IMR-90 (cell line): ENCODE measurements around the gene MRPS18A. TPM values are rescaled to one million over a fixed set of nuclear protein-coding genes. Genes with fewer than 3 reads are reported as not detected.
A peak's percentile ranks its signal among the peaks of the same experiment; 100 is the strongest.

Source experiments
- ATAC-seq: fragments of 200-7000 bp; cut with Tn5 transposase; 2 replicates; pipeline ENCODE4 v1.9.1; 2020; ENCODE audit warnings: low read depth, mild to moderate bottlenecking, moderate library complexity
- BruUV-seq: library from RNA; stranded (reverse); fragments of 400-500 nt; replicated peaks from 2 replicates; lab custom pipeline; 2021; lab: Mats Ljungman, UMichigan
- CTCF ChIA-PET: fragments of 300-600 bp; formaldehyde crosslinking; extraction: SDS; loops from one replicate; lab custom pipeline; 2021; ENCODE audit warnings: antibody characterized with exemption; lab: Yijun Ruan, JAX
- POLR2A ChIA-PET: fragments of 300-600 bp; sonication (Branson Sonifier 250); formaldehyde crosslinking; loops from one replicate; lab custom pipeline; 2022; ENCODE audit warnings: antibody characterized with exemption; ENCODE audit not compliant: unreplicated experiment; lab: Charles Lee
- DNase-seq: peaks from one replicate; pipeline ENCODE4 v3.0.0; 2013
- H2AFZ ChIP-seq: replicated peaks from 2 replicates; pipeline ENCODE3; 2013; ENCODE audit warnings: low read length, mild to moderate bottlenecking; ENCODE audit not compliant: poor library complexity
- H2AK5ac ChIP-seq: 2 replicates; pipeline ENCODE4 v1.6.1; 2013; ENCODE audit warnings: low read depth, low read length, inconsistent platforms
- H2AK9ac ChIP-seq: replicated peaks from 2 replicates; pipeline ENCODE3; 2013; ENCODE audit warnings: mild to moderate bottlenecking, low read depth, low read length, moderate library complexity; ENCODE audit not compliant: poor library complexity
- H2BK120ac ChIP-seq: 2 replicates; pipeline ENCODE4 v1.6.1; 2013; ENCODE audit warnings: low read depth, low read length, inconsistent platforms
- H2BK15ac ChIP-seq: 3 replicates; pipeline ENCODE4 v1.6.1; 2013; ENCODE audit warnings: low read depth, low read length, inconsistent platforms
- H2BK20ac ChIP-seq: 2 replicates; pipeline ENCODE4 v1.6.1; 2013; ENCODE audit warnings: low read depth, mild to moderate bottlenecking, inconsistent platforms, low read length, moderate library complexity
- H2BK5ac ChIP-seq: 2 replicates; pipeline ENCODE4 v1.6.1; 2013; ENCODE audit warnings: mild to moderate bottlenecking, low read depth, low read length, inconsistent platforms; ENCODE audit not compliant: poor library complexity, severe bottlenecking
- H3K14ac ChIP-seq: replicated peaks from 2 replicates; pipeline ENCODE4 v1.6.1; 2013; ENCODE audit warnings: low read depth, low read length, inconsistent platforms
- H3K18ac ChIP-seq: 2 replicates; pipeline ENCODE4 v1.6.1; 2013; ENCODE audit warnings: low read depth, low read length, control low read depth
- H3K23ac ChIP-seq: 2 replicates; pipeline ENCODE4 v1.6.1; 2013; ENCODE audit warnings: low read depth, low read length, inconsistent platforms
- H3K27ac ChIP-seq: 2 replicates; pipeline ENCODE4 v1.5.1; 2013; ENCODE audit warnings: mild to moderate bottlenecking, control low read depth, low read length; ENCODE audit not compliant: insufficient read depth
- H3K27me3 ChIP-seq: 2 replicates; pipeline ENCODE4 v1.6.1; 2013; ENCODE audit warnings: low read length; ENCODE audit not compliant: control insufficient read depth, insufficient read depth
- H3K36me3 ChIP-seq: 2 replicates; pipeline ENCODE4 v1.6.1; 2013; ENCODE audit warnings: low read length, mixed read lengths; ENCODE audit not compliant: control insufficient read depth, insufficient read depth
- H3K4ac ChIP-seq: 2 replicates; pipeline ENCODE4 v1.6.1; 2013; ENCODE audit warnings: low read depth, low read length, inconsistent platforms
- H3K4me1 ChIP-seq: 2 replicates; pipeline ENCODE4 v1.6.1; 2013; ENCODE audit warnings: low read length, mixed read lengths; ENCODE audit not compliant: control insufficient read depth, insufficient read depth
- H3K4me2 ChIP-seq: 2 replicates; pipeline ENCODE4 v1.6.1; 2013; ENCODE audit warnings: low read depth, mild to moderate bottlenecking, control low read depth, low read length, moderate library complexity
- H3K4me3 ChIP-seq: 2 replicates; pipeline ENCODE4 v1.5.1; 2013; ENCODE audit warnings: low read depth, mild to moderate bottlenecking, control low read depth, low read length, moderate library complexity; ENCODE audit not compliant: insufficient read depth
- H3K56ac ChIP-seq: 2 replicates; pipeline ENCODE4 v1.6.1; 2013; ENCODE audit warnings: low read length, inconsistent platforms; ENCODE audit not compliant: insufficient read depth; ENCODE audit errors: extremely low read depth
- H3K79me1 ChIP-seq, 2 experiments: 2 replicates each; pipeline ENCODE4 v1.6.1; 2013; ENCODE audit warnings: low read length in 2 of 2, inconsistent platforms in 1 of 2, low read depth in 1 of 2
- H3K9ac ChIP-seq: 2 replicates; pipeline ENCODE4 v1.6.1; 2013; ENCODE audit warnings: low read depth, low read length, control low read depth
- H3K9me1 ChIP-seq: 2 replicates; pipeline ENCODE4 v1.6.1; 2013; ENCODE audit warnings: low read length, inconsistent platforms; ENCODE audit not compliant: insufficient read depth
- H3K9me3 ChIP-seq: 2 replicates; pipeline ENCODE4 v1.6.1; 2013; ENCODE audit warnings: low read length; ENCODE audit not compliant: control insufficient read depth, insufficient read depth
- H4K20me1 ChIP-seq: 2 replicates; pipeline ENCODE4 v1.6.1; 2013; ENCODE audit warnings: low read length, inconsistent platforms; ENCODE audit not compliant: insufficient read depth
- H4K5ac ChIP-seq: 2 replicates; pipeline ENCODE4 v1.6.1; 2013; ENCODE audit warnings: mild to moderate bottlenecking, low read depth, low read length, control low read depth
- H4K8ac ChIP-seq, 2 experiments: 2 replicates each; pipeline ENCODE4 v1.6.1; 2013; ENCODE audit warnings: low read depth in 2 of 2, low read length in 2 of 2, control low read depth in 1 of 2, inconsistent platforms in 1 of 2
- H4K91ac ChIP-seq: 2 replicates; pipeline ENCODE4 v1.6.1; 2013; ENCODE audit warnings: low read depth, low read length, inconsistent platforms; ENCODE audit not compliant: insufficient read depth
- BHLHE40 ChIP-seq: fragments of 150-350 bp; IDR thresholded peaks from 2 replicates; pipeline ENCODE4 v1.6.1; 2016; ENCODE audit warnings: mild to moderate bottlenecking, low read depth, low read length
- CEBPB ChIP-seq: IDR thresholded peaks from 2 replicates; pipeline ENCODE4 v1.6.1; 2012; ENCODE audit warnings: low read depth, low read length, improper control_type of control experiment
- CHD1 ChIP-seq: IDR thresholded peaks from 2 replicates; pipeline ENCODE4 v1.6.1; 2012; ENCODE audit warnings: low read depth, low read length, improper control_type of control experiment
- CTCF ChIP-seq: conservative IDR thresholded peaks from 2 replicates; pipeline ENCODE4 v1.5.1; 2012; ENCODE audit warnings: mild to moderate bottlenecking, low read depth, low read length, improper control_type of control experiment
- ELK1 ChIP-seq: fragments of 150-350 bp; IDR thresholded peaks from 2 replicates; pipeline ENCODE4 v1.6.1; 2016; ENCODE audit warnings: low read depth, mild to moderate bottlenecking, low read length, moderate library complexity, borderline replicate concordance
- FOS ChIP-seq: fragments of 150-350 bp; IDR thresholded peaks from 2 replicates; pipeline ENCODE4 v1.6.1; 2016; ENCODE audit warnings: low read depth, low read length
- MAZ ChIP-seq: IDR thresholded peaks from 2 replicates; pipeline ENCODE4 v1.6.1; 2012; ENCODE audit warnings: low read depth, mild to moderate bottlenecking, low read length, improper control_type of control experiment, moderate library complexity, borderline replicate concordance
- MXI1 ChIP-seq: IDR thresholded peaks from 2 replicates; pipeline ENCODE4 v1.6.1; 2012; ENCODE audit warnings: low read depth, mild to moderate bottlenecking, low read length, moderate library complexity, borderline replicate concordance
- NFE2L2 ChIP-seq: fragments of 150-350 bp; IDR thresholded peaks from 2 replicates; pipeline ENCODE4 v1.6.1; 2016; ENCODE audit warnings: low read depth, mild to moderate bottlenecking, low read length
- POLR2A ChIP-seq: IDR thresholded peaks from 2 replicates; pipeline ENCODE4 v1.6.1; 2012; ENCODE audit warnings: mild to moderate bottlenecking, low read depth, low read length
- RCOR1 ChIP-seq: IDR thresholded peaks from 2 replicates; pipeline ENCODE4 v1.6.1; 2012; ENCODE audit warnings: mild to moderate bottlenecking, low read length, improper control_type of control experiment; ENCODE audit not compliant: insufficient replicate concordance
- RFX5 ChIP-seq: IDR thresholded peaks from 2 replicates; pipeline ENCODE4 v1.8.0; 2012; ENCODE audit warnings: low read depth, mild to moderate bottlenecking, low read length, moderate library complexity
- SMC3 ChIP-seq: fragments of 150-350 bp; IDR thresholded peaks from 2 replicates; pipeline ENCODE4 v1.6.1; 2016; ENCODE audit warnings: low read depth, mild to moderate bottlenecking, antibody characterized with exemption, low read length, moderate library complexity
- WGBS, 2 experiments: methylation state at CpG; one replicate each; pipeline versions ENCODE4 v1.1.5 to v1.1.7; 2013; ENCODE audit warnings: missing lambda C conversion rate in 2 of 2; ENCODE audit not compliant: insufficient read length in 1 of 2; ENCODE audit errors: extremely low coverage in 2 of 2; 5-methylcytosine and 5-hydroxymethylcytosine counted together
- dilution Hi-C: fragments of 300-500 bp; cut with HindIII; formaldehyde crosslinking; loops from one replicate; pipeline ENCODE4 v1.14.3; 2018; ENCODE audit warnings: low sequenced_read_pairs; ENCODE audit not compliant: unreplicated experiment
- in situ Hi-C: fragments of 300-500 bp; cut with MboI; formaldehyde crosslinking; loops from 3 replicates; pipeline ENCODE4 v1.14.3; 2019; ENCODE audit warnings: low sequenced_read_pairs, inconsistent platforms, mixed read lengths
- intact Hi-C: fragments of 100-400 bp; cut with micrococcal nuclease; formaldehyde crosslinking; loops from 2 replicates; pipeline ENCODE4 v1.10.0; 2022
- polyA plus RNA-seq, 3 experiments: library from polyadenylated mRNA; depleted of rRNA; stranded (reverse); fragments of >200 nt; gene quantifications; 2 replicates each; pipeline ENCODE4 v1.2.3, GENCODE V29; 2012; ENCODE audit warnings: low replicate concordance in 1 of 3
- total RNA-seq: library from RNA; depleted of rRNA; stranded (reverse); fragments of >200 nt; gene quantifications from 2 replicates; pipeline ENCODE4 v1.2.3, GENCODE V29; 2012

The MRPS18A gene
- total and polyA plus RNA-seq, 2 of the 4 experiments (the other 2 are of a cell fraction) = 47.0 to 56.6 TPM

- CTCF ChIA-PET = no interaction called here
- Histone ChIP-seq H3K9me3 (no peaks in the 10 kb centered on the region), H4K8ac (no peak overlapping the region), H4K5ac (no peak overlapping the region; the same call in 1 of the 2 replicates), H2BK15ac (no peak overlapping the region), H3K79me1 (no peaks in the 10 kb centered on the region), H4K20me1 (no peaks in the 10 kb centered on the region), H3K27ac (no peak overlapping the region), H3K36me3 (no peaks in the 10 kb centered on the region), H4K91ac (no peak overlapping the region), H3K4me2 (no peak overlapping the region; the same call in 1 of the 2 replicates), H3K9me1 (peaks cover 5% of the 10 kb centered on the region; the same call in 1 of the 2 replicates), H3K14ac (no peak overlapping the region), H2BK5ac (no peak overlapping the region), H3K4me1 (peaks cover 6% of the 10 kb centered on the region), H2BK20ac (0 out of 2 replicates have a peak overlapping the region, but pooled peaks have one; percentile 25), H3K18ac (peak overlapping the region; percentile 9; the same call in 1 of the 2 replicates), H3K56ac (no peak overlapping the region), H3K27me3 (peaks cover 25% of the 10 kb centered on the region), H3K4ac (peak overlapping the region; percentile 11), H2AK5ac (peak overlapping the region; percentile 7), H2AFZ (no peak overlapping the region), H2BK120ac (no peak overlapping the region), H2AK9ac (no peak overlapping the region), H3K23ac (no peak overlapping the region), H3K4me3 (no peak overlapping the region), H3K9ac (no peak overlapping the region)
- ATAC-seq (peak; percentile 76), DNase-seq (peak; percentile 59)
- POLR2A ChIA-PET = no interaction called here
- WGBS, 2 experiments = 45% methylated on average over 4 of the region's 9 CpGs; no CpG with 5 or more reads in 1 of the 2 experiments
- BruUV-seq = no TSS peak
- TF ChIP-seq FOS (no peak), POLR2A (no peak), MAZ (no peak), SMC3 (no peak), RFX5 (no peak), BHLHE40 (no peak), CEBPB (no peak), CHD1 (no peak), RCOR1 (no peak), ELK1 (no peak), MXI1 (no peak), NFE2L2 (no peak), CTCF (no peak)
- dilution Hi-C loops = no loop called here
- intact Hi-C loops = no loop called here
- in situ Hi-C loops = no loop called here
Observed at GRCh38 chr6:43714311-43715055, 26.9 kb upstream of the MRPS18A start.
